Left colon (tissue), 2 donors: ENCODE data around the gene ALDH1B1. TPM values are rescaled to one million over a fixed set of nuclear protein-coding genes. Genes with fewer than 3 reads are reported as not detected.
"Not testable (repeated sequence)": the region's sequence is repeated elsewhere in the genome, so short reads cannot be mapped to it uniquely, and the experiment has no call there.

Experiments used
- ATAC-seq: fragments of 200-7000 bp; cut with Tn5 transposase; one replicate; pipeline ENCODE4 v1.9.1; 2020; ENCODE audit warnings: mild to moderate bottlenecking, moderate library complexity
- DNase-seq, 2 donors: peaks; one replicate each; pipeline ENCODE4 v3.0.0-alpha.2; 2020
- intact Hi-C, 2 donors: fragments of 100-400 bp; cut with DNase I in 1 of 2; cut with micrococcal nuclease in 1 of 2; formaldehyde crosslinking; loops; one replicate each; pipeline versions ENCODE4 v1.11.2 to v1.14.0; 2022; cut with DNase I, micrococcal nuclease
- total RNA-seq, 2 donors: library from RNA; stranded (reverse); fragmentation: NEBNext Ultra II Directional; extraction: Animal tissue kit (Norgen Biotek cat#: 25700); gene quantifications; one replicate each; pipeline ENCODE4 v1.2.1, GENCODE V29; 2021
- donor health status: DM: no; HTN: no; CAD: no.
- donor health status: DM: yes; HTN: yes; CAD: no.

The ALDH1B1 gene
- total RNA-seq, 2 donors from 2014 or later: 34.7 to 53.9 TPM

DNA sequence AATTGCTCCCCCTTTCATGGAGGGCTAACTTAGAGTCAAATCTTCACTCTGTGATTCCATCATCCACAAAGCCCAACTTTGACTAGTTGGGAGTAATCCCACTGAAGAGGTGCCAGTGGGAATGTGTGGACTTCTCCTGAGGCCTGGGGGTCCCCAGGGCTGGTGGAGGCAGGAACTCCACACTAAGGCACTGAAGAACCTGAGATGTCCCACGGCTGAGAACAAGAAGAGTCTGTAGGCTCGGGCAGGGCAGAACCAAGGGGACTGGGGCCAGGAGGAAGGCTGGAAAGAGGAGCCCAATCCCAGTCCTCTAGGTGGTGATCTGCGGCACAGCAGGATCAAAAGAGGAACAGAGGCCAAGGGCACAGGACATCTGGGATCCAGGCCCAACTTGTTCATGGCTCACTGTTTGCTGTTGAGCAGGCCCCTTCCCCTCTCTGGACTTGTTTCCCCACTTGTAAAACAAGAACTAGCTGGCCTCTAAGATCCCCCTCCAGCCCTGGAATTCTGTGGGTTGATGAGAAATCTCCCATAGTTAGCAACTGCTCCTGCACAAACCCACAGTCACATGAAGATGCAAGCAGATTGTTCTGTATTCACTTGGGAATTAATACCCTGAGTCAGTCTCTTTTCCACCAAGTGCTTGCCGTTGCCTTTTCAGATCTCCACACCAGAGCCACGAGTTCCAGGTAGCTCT, 32.7 kb upstream of the ALDH1B1 start:
- intact Hi-C loops: loop anchor here in 1 of 2 donors (10.0 kb wide), 2 partner anchors 275 to 455 kb away; partner anchors contain the start of gene SLC25A51
- ATAC-seq: no peak
- no peak for DNase-seq

DNA sequence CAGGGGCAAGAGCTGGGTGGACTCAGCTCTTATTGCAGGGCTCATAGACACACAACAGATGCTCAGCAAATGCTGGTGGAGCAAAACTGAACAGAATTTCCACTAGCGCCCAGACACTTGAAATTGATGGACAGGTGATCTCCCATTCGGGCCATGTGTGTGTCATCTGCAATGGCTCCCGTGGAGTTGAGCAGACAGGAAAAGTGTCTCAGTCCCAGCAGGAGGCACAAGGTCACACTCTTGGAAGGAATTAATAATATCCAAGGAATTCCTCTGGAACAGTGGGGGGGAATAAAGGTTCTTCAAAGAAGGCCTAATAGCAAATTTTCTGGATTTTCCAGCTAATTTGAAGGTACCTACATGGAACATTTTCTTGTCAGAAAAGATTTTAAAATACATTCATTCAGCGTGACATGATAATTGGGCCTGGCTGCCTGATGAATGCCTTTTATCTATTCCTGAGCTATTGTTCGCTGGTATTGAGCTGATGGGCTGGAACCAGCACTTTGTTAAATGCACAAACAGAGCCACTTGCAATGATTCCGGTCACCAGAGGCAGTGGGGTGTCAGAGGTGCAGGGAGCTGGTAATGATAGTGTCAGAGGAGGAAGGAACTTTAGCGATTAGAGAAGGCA, 31.5 kb upstream of the ALDH1B1 start:
- ATAC-seq (no peak), DNase-seq (no peak)
- intact Hi-C loops: loop anchor here in 1 of 2 donors (10.0 kb wide), 2 partner anchors 276 to 456 kb away; partner anchors contain the start of gene SLC25A51

DNA sequence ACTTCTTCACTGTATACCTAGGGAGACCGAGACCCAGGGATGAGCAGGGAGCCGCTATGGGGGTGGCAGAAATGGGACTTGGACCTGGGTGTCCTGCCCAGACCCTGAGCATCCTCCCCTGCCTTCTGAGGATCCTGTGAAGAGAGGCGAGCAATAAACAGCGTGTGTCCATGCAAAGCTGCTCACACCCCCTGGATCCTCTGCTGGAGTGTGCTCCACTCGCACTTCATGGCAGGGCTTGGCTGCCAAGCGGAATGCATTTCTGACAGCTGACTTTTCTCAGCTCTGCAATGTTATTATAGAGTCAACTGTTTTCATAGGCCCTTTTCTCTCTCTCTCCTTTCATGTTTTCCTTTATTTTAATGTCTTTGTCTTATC, 31.0 kb upstream of the ALDH1B1 start:
- DNase-seq (no peak), ATAC-seq (no peak)
- intact Hi-C loops: loop anchor here in 1 of 2 donors (10.0 kb wide), 2 partner anchors 277 to 457 kb away; partner anchors contain the start of gene SLC25A51

DNA sequence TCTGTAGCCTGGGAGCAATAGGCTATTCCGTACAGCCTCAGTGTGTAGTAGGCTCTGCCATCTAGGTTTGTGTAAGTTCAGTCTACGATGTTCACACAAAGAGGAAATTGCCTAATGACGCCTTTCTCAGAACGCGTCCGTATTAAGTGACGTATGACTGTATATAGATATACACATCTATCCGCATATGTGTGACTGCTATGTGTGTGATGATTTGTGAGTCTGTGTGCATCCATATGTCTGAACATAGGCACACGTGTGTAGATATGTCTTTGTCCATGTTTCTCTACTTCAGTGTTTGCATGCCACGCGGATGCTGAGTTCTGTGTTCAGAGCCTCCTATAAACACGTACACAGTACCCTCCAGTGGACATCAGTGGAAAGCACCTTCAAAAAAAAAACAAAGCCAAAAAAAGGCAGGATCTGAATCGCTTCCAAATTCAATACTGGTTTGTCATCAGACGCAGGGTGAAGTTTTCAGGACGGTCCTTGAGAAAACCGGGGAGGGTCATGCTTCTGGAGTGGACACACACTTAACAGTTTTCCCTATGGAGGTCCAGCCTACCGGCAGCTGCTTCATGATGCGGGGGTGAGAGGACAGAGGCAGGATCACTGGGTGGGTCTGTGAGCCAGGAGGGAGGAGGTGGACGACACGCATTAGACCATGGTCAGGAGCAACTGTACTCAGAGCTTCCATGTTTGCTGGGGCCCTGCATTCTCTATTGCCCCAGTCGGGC, 29.5 kb upstream of the ALDH1B1 start:
- DNase-seq (peak in 1 of 2 donors; percentile 34), ATAC-seq (peak; percentile 81)
- intact Hi-C loops: loop anchor here in 1 of 2 donors (10.0 kb wide), 2 partner anchors 278 to 458 kb away; partner anchors contain the start of gene SLC25A51

DNA sequence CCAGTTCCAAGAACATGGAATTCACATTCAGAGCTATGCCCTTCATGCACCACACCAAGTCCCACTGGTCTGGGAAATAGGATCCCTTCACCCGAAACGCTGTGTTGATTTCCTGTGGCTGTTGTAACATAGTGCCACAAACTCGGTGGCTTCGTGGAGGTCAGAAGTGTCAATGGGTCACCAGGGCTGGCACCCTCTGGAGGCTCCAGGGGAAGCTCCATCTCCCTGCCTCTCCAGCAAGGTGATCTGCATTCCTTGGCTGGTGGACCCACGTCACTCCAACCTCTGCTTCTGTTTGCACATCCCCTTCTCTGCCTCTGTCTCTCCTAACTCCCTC, 28.9 kb upstream of the ALDH1B1 start:
- ATAC-seq (no peak), DNase-seq (no peak)
- intact Hi-C loops: loop anchor here in 1 of 2 donors (10.0 kb wide), 2 partner anchors 279 to 459 kb away; partner anchors contain the start of gene SLC25A51

DNA sequence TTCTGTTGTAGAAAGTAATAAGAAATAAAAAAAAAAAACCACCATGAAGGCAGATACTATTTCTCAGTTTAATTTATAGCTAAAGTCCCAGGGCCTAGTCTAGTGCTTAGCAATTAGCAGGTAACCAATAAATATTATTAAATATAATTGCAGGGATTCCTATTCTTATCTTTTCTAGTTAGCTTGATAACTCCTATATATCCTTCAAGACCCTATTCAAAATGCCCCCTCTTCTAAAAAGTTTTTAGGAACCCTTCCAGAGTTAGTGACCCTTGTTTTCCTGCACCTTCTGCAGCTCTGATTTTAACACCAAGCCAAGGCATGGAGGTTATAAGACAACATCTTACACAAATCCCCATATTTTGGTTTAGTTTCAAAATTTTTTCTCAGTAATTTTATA, 24.6 kb upstream of the ALDH1B1 start:
- intact Hi-C loops: loop anchor here in 1 of 2 donors (10.0 kb wide), 2 partner anchors 283 to 463 kb away; partner anchors contain the start of gene SLC25A51
- ATAC-seq (no peak), DNase-seq (no peak)

DNA sequence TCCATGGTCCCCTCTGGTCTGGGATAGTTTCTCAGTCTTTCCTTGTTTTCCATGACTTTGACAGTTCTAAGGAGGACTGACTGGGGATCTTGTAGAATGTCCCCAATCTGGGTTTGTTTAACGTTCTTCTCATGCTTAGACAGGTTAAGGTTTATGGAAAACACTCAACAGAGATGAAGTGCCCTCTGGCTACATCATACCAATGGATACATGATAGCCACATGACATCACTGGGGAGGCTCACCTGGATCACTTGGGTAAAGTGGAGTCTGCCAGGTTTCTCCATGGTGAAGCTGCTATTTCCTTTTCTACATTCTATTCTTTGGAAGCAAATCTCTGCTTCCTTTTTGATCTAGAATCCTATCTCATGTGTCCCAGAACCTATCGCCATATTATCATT, 23.8 kb upstream of the ALDH1B1 start:
- intact Hi-C loops: loop anchor here in 1 of 2 donors (10.0 kb wide), 2 partner anchors 284 to 464 kb away; partner anchors contain the start of gene SLC25A51
- ATAC-seq (no peak), DNase-seq (no peak)

DNA sequence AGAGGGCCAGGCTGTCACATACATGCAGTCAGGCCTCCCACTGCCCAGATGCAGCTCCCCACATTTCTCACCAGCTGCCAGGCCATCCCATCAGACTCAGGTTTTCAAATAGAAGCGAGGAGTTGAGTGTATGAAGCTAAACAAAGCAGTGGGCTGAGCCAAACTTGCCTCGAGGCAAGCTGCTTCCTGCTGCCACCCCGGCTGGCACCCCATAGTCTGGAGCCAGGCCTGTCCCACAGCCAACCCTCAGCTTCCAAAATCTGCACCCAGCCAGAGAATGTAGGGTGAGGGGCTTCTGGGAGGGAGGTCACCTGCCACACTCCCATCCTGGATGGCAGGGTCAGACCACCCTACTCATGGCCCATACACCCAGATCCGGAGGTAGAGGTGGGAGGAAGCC, 22.3 kb upstream of the ALDH1B1 start:
- ATAC-seq (no peak), DNase-seq (no peak)
- intact Hi-C loops: no loop called here

DNA sequence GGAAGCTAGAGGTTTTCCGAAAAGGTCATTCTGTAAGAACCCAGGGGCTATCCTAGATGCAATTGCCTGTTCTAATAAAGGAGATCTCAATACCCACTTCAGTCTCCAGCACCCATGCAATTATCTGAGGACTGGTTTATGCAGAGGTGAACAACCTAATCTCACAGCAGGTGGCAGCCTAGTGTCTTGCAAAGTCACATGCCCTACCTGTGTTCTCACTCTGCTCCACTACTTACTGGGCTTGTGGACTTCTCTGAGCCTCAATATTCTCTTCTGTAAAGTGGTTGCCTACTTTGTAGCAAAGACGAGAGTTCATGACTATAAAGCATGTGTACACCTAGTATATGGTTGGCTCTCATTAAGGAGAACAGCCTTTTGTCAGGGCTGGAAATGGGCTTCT, 21.0 kb upstream of the ALDH1B1 start:
- intact Hi-C loops: no loop called here
- peak; percentile 98 for ATAC-seq
- peak; percentile 49 to 53 for DNase-seq

DNA sequence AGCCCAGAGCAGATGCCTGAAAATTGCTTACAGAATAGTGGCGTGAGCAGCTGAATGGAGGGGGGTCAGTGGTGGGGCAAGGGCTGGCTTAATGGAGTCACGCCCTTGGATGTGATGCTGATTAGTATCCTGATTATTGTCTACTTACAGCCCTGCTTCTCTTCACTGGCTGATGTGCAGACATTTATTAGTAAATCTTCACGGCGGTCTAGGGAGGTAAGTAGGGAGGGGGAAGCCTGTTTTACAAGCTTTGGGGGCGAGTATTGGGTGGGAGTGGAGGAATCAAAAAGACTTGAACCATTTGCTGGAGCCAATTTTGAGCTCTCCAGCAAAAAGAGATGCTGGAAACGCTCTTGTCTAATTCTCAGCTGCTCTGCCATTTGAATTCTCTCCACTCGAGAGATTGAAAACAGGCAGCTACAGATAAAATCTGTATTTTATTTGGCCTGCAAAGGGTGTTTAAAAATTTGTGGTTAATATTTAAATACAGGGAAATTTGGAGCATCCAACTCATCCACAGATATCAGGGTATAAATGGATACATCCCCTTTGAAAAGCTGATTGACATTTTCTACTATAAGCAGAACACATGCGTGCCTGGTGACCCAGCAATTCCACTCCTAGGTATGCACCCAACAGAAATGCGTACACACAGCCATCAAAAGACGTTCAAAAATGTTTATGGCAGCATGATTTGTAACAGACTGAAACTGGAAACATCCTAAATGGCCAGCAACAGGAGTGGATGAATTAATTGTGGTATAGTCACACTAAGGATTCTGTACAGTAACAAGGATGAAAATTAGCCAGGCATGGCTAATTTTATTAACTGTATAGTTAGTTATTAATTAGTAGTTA, 19.5 kb upstream of the ALDH1B1 start:
- no peak for DNase-seq
- intact Hi-C loops: no loop called here

DNA sequence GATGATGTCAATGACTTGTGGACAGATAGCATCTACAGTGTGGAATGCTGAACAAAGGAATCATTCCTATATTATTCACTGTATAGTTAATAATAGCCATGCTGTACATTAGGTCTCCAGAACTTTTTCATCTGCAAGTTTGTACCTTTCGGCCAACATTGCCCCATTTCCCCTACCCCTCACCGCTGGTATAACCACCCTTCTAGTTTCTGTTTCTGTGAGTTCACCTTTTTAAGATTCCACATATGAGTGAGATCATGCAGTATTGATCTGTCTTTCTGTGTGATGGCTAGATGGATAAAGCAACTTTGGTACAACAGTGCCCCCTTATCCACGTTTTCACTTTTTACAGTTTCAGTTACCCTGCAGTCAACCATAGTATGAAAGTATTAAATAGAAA, 18.8 kb upstream of the ALDH1B1 start:
- ATAC-seq: no peak
- intact Hi-C loops: no loop called here
- DNase-seq: no peak

More for the DNA sequence above, 19.5 kb upstream of the ALDH1B1 start:
- no peak for ATAC-seq

DNA sequence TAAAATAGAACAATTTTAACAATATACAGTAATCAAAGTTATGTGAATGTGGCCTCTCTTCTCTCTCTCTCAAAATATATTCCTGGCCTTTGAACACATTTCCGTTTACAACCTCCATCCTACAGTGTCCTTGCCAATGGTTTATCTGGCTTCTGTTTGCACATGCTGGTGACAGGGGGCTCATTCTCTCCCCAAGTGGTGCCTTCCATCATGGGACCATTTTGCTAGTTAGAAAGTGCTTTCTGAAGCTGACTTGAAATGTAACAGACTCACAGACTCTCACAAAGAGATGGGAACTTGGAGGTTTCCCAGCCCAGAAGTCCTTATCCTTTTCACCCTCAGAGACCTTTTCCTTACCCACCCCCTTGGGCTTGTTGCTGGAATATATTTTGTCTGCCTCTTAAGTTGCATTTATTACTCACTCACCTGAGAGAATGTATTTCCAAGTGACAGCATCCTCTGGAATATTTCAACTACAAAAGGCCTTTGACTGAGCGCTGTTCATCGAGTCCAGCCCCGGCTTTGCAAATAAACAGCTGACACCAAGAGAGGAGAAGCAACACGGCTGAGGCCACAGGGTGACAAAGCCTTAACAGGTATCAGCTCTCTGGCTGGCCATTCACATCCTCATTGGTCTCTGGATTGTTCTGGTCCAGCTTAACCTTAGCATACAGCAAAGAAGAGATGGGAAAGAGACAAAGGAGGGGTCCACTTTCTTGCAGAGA, 17.5 kb upstream of the ALDH1B1 start:
- ATAC-seq (peak; percentile 26), DNase-seq (no peak)
- intact Hi-C loops: no loop called here

DNA sequence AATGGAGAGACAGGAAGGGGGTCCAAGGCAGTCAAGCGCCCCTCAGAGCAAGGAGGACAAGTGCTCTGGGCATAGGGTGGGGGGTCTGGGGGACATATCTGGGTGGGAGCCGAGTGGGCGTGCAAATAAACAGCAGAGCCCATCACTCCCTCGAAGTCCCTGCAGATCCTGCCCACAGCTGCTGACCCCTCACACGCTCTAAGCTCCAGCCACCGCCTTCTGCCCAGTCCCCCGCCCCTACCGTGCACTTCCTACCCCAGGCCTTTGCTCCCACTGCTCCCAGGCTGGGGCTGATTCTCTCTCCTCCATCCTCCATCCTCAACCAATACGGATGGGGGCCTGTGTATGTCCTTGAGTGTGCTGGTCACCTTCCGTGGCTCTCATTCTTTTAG, 16.9 kb upstream of the ALDH1B1 start:
- ATAC-seq: no peak
- intact Hi-C loops: no loop called here
- no peak for DNase-seq

DNA sequence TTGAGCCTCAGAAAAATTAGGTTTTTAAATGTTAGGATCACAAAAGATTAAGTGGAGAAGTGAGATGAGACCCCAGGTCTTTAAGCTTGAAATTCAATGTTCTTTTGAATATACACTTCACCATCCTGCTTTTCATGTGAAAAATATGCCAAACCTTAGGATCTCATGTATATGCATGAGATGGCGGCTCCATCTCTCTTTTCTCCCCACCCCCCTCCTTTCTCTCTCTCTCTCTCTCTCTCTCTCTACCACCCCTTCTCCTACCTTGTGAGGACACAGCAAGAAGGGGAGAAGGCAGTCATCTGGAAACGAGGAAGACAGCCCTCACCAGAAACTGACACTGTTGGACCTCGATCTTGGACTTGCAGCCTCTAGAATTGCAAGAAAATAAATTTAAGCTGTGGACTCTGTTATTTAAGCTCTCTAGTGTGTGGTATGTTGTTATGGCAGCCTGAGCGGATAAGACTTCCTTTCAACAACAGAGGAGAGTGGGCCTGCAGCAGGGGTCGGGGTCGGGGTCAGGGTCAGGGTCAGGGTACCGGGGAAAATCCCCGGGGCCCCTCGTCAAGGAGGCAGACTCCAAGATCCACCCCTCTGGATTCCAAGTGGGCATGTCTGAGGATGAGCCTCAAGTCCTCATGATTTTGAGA, 16.4 kb upstream of the ALDH1B1 start:
- intact Hi-C loops: no loop called here
- ATAC-seq: no peak
- no peak for DNase-seq

DNA sequence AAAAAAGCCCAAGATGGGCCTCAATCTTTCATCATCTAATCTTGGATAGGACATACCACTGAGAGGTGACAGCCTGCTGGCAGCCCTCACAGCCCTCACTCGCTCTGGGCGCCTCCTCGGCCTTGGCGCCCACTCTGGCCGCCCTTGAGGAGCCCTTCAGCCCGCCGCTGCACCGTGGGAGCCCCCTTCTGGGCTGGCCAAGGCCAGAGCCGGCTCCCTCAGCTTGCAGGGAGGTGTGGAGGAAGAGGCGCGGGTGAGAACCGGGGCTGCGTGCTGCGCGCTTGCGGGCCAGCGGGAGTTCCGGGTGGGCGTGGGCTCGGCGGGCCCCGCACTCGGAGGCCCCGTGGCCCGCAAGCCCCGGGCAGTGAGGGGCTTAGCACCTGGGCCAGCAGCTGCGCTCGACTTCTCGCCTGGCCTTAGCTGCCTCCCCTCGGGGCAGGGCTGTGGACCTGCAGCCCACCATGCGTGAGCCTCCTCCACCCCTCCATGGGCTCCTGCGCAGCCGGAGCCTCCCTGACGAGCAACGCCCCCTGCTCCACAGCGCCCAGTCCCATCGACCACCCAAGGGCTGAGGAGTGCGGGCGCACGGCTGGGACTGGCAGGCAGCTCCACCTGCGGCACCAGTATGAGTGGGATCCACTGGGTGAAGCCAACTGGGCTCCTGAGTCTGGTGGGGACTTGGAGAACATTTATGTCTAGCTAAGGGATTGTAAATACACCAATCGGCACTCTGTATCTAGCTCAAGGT, 15.0 kb upstream of the ALDH1B1 start:
- intact Hi-C loops, ATAC-seq, DNase-seq: not testable (repeated sequence)

DNA sequence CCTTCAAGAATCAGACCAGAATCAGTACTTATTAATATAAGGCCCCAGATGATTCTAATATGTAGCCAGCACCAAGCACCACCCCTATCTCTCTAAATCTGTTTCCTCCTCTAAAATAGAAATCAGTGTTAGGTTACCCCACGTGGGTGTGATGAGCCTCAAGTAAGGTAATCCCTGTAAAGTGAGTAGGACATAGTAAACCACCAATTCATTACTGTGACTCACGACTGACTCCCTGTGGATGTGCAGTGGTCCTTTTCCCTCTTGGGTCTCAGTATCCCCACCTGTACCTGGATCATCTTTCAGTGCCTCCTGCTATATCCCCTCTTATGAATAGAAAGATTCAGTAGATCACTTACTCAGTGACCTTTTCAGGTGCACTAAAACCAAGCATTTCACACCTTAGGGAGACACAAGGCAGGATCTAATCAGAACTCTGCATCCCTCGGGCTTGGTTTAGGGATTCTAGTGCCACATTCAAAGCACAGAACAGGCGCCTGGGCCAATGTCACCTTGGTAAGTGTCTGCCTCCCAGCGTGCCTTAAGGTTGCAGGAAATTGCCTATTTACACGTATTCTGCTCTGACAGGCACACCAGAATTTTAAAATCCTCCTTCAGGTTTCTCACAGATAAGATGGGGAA, 12.2 kb upstream of the ALDH1B1 start:
- DNase-seq (no peak), ATAC-seq (no peak)
- intact Hi-C loops: no loop called here
